HUES6 (cell line): Measurements from ENCODE around the gene TOE1.
"Not testable (repeated sequence)": the region's sequence is repeated elsewhere in the genome, so short reads cannot be mapped to it uniquely, and the experiment has no call there.

Experiments
- H3K27ac ChIP-seq: 2 replicates; pipeline ENCODE4 v1.7.0; 2013; ENCODE audit warnings: low read depth, mild to moderate bottlenecking, low read length, inconsistent platforms
- H3K27me3 ChIP-seq: 2 replicates; pipeline ENCODE4 v1.6.1; 2013; ENCODE audit warnings: low read length; ENCODE audit not compliant: control insufficient read depth, insufficient read depth
- H3K36me3 ChIP-seq: 2 replicates; pipeline ENCODE4 v1.6.1; 2013; ENCODE audit warnings: low read length; ENCODE audit not compliant: control insufficient read depth, insufficient read depth
- H3K4me1 ChIP-seq: 2 replicates; pipeline ENCODE4 v1.6.1; 2013; ENCODE audit warnings: low read length; ENCODE audit not compliant: control insufficient read depth, insufficient read depth
- H3K4me3 ChIP-seq: 2 replicates; pipeline ENCODE4 v1.5.1; 2013; ENCODE audit warnings: low read depth, low read length
- H3K9ac ChIP-seq: one replicate; pipeline ENCODE4 v1.6.1; 2013; ENCODE audit warnings: mild to moderate bottlenecking, low read length
- H3K9me3 ChIP-seq: 2 replicates; pipeline ENCODE4 v1.6.1; 2013; ENCODE audit warnings: low read depth, low read length; ENCODE audit not compliant: control insufficient read depth, insufficient read depth

The TOE1 gene

DNA sequence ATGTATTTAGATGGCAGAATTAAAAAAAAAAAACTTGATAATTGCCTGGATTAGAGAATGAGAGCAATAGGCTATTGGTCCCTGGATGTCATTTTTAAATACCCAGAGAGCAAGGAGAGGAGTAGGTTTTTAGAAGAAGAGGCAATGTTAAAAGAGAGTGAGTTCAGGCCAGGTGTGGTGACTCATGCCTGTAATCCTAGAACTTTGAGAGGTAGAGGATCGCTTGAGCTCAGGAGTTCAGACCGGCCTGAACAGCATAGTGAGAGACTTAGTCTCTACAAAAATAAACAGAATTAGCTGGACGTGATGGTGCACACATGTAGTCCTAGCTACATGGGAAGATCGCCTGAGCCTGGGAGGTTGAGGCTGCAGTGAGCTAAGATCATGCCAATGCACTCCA lies 16.2 kb downstream of the TOE1 start:
- no peak overlapping the region for H3K27ac ChIP-seq
- peaks cover 16% of the 10 kb centered on the region for H3K4me1 ChIP-seq
- no peaks in the 10 kb centered on the region for H3K9me3 ChIP-seq
- H3K27me3 ChIP-seq, result no peaks in the 10 kb centered on the region
- H3K4me3 ChIP-seq, result no peak overlapping the region
- no peaks in the 10 kb centered on the region for H3K36me3 ChIP-seq
- no peak overlapping the region for H3K9ac ChIP-seq

DNA sequence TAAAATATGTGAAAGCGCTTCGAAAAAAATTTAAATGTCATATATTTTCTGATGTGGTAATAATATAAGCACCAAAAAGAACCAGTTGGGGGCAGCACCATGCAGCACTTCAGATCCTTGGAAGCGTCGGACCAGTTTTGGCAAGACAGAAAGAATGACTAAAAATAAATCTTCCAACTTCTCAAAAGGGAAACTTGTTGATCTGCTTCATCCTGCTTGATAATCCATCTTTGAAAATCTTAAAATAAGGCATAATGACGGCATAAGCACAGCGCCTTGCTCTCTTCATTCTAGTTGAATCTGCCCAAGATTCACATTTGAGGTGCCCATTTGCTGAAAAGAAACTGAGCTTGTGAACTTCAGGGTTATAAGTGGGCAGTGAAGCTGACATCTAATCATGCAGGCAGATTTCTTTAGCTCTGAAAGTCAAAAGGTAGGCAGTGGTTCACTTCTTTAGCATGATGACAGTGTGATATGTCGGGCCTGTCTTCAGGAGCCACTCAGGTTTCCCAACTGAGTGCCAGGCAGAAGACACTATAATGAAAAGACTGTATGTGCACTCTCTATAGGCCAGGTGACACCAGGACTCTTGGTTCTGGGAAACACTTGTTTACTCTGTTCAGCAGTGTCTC lies 20.0 kb downstream of the TOE1 start:
- Histone ChIP-seq H3K4me3 (0 out of 2 replicates have a peak overlapping the region, but pooled peaks have one; percentile 15), H3K27ac (0 out of 2 replicates have a peak overlapping the region, but pooled peaks have one; percentile 27), H3K27me3 (no peaks in the 10 kb centered on the region), H3K4me1 (peaks cover 21% of the 10 kb centered on the region), H3K36me3 (no peaks in the 10 kb centered on the region), H3K9ac (peak overlapping the region; percentile 29), H3K9me3 (no peaks in the 10 kb centered on the region)

DNA sequence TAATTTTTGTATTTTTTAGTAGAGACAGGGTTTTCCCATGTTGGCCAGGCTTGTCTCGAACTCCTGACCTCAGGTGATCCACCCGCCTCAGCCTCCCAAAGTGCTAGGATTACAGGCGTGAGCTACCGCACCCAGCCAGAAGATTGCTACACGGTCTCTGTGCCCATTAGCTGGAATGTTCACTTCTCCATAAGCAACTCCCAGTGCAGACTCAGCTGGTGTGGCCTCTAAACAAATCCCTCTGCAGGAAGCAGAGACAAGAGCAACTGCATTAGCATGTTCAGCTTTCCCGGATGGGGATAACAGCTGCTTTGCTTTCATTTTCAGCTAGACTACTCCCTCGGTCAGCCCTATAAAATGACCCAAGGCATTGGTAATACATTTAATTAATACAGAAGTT lies 21.0 kb downstream of the TOE1 start:
- not testable (repeated sequence) for H3K9me3 ChIP-seq, H3K9ac ChIP-seq
- 0 out of 2 replicates have a peak overlapping the region, but pooled peaks have one; percentile 27 for H3K27ac ChIP-seq

DNA sequence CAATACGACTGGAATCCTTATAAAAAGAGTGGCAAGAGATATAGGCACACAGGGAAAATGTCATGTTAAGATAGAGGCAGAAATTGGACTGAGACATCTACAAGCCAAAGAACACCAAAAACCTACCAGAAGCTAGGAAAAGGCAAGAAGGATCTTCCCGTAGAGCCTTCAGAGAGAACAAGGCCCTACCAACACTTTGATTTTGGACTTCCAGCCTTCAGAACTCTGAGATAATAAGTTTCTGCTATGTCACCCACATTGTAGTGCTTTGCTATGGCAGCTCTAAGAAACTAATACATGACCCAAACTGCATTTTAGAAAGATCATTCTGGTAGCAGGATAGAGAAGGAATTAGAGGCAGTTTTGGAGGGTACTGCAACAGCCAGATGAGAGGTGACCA lies 24.3 kb downstream of the TOE1 start:
- Histone ChIP-seq H3K4me3 (no peak overlapping the region), H3K36me3 (no peaks in the 10 kb centered on the region), H3K9me3 (no peaks in the 10 kb centered on the region), H3K4me1 (peaks cover 15% of the 10 kb centered on the region), H3K27ac (no peak overlapping the region), H3K27me3 (no peaks in the 10 kb centered on the region), H3K9ac (no peak overlapping the region)

More for the DNA sequence above, 21.0 kb downstream of the TOE1 start:
- H3K4me1 ChIP-seq, result peaks cover 21% of the 10 kb centered on the region
- not testable (repeated sequence) for H3K4me3 ChIP-seq, H3K27me3 ChIP-seq, H3K36me3 ChIP-seq

DNA sequence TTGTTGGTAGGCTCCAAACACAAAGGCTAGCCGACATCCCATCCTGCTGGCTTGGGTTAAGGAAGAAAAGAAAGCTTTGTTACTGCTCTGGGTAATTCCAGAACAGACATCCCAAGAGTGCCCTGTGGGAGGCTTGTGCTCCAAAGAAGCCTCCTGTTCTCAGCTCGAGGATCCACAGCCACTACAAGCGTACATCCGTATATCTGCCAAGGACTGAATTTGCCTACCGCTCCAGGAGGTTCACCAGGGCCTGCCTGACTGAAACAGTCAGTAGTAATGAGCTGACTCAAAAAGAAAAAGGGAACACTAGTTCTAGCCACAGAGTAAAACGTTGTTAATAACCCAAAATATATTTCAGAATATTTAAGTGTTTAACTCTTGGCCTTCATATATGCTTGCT lies 25.1 kb downstream of the TOE1 start:
- no peak overlapping the region for H3K4me3 ChIP-seq
- H3K27ac ChIP-seq, result no peak overlapping the region
- no peaks in the 10 kb centered on the region for H3K9me3 ChIP-seq
- H3K27me3 ChIP-seq, result no peaks in the 10 kb centered on the region
- H3K4me1 ChIP-seq, result peaks cover 12% of the 10 kb centered on the region
- H3K36me3 ChIP-seq, result no peaks in the 10 kb centered on the region
- no peak overlapping the region for H3K9ac ChIP-seq

DNA sequence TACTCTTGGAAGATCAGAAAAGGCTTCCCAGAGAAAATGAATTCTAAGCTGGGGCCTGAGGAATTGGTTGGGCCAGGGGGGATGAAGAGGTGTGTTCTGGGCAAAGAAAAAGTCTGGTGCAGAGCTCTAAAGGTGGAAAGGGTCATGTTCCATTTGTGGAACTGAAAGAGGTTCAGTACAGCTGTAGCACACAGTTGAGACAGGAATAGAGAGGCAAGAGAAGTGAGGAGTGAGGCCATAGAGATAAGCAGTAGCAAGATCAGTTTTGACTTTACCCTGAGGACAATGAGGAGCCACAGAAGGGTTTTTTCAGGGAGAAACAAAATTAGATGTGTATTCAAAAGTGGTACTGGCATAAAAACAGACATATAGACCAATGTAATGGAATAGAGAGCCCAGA lies 30.6 kb downstream of the TOE1 start:
- Histone ChIP-seq H3K9ac (no peak overlapping the region), H3K27ac (no peak overlapping the region), H3K9me3 (no peaks in the 10 kb centered on the region), H3K4me1 (no peaks in the 10 kb centered on the region), H3K27me3 (no peaks in the 10 kb centered on the region), H3K36me3 (no peaks in the 10 kb centered on the region), H3K4me3 (no peak overlapping the region)

DNA sequence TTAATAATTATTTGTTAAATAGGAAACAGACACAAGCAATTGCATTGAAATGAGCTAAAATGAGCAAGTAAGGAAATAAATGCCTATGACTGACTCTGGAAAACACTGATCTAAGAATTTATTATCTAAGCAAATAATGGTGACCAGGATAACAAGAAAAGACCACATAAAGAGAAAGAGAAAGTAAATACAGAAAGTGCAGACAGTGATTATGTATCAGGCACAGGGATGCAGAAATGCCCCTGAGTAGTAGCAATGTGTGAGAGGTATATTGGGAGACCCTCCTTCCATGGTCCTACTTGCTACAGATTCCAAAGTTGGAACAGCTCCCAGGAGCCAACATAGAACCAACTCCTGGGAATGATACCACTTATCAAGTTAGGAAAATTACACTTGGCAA lies 33.6 kb downstream of the TOE1 start:
- H3K27ac ChIP-seq, result no peak overlapping the region
- H3K4me3 ChIP-seq, result no peak overlapping the region
- no peaks in the 10 kb centered on the region; the same call in 1 of the 2 replicates for H3K36me3 ChIP-seq
- H3K9me3 ChIP-seq, result no peaks in the 10 kb centered on the region
- H3K4me1 ChIP-seq, result no peaks in the 10 kb centered on the region
- no peaks in the 10 kb centered on the region for H3K27me3 ChIP-seq
- no peak overlapping the region for H3K9ac ChIP-seq

DNA sequence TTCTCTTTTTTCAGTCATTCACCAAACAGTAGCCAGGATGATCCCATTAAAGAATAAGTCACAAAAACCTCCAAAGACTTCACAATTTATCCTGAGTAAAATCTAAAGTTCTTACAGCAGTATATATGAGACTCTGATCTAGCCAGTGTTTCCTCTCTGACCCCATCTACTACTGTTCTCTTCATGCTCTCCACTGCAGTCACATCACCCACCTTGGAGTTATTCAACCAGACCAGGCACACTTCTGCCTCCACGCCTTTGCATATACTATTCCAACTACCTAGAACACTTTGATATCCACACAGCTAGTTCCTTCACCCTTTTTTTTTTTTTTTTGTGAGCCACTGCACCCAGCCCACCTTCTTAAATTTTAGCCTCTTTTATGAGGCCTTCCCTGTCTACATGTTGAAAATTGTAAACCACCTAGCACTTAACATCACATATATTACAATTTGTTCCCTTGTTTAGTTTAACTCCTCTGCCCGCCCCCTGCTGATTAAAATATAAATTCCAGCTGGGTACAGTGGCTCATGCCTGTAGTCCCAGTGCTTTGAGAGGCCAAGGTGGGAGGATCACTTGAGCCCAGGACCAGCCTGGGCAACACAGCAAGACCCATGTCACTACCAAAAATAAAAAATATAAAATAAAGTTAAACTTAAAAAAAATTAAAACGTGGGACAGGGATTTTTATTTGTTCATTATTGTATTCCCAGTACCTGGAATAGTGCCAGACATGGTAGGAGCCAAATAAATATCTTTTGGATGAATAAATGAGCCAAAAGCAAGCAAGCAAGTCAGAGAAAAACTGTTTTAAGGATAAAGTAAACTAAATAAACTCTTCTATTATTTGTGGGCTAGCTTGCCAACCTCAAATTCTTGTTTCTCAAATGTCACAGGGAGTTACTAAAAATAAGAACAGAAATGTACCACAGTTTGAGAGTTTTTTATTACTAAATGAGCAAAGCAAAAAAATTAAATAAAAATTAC lies 35.4 kb downstream of the TOE1 start:
- H3K9me3 ChIP-seq, result no peaks in the 10 kb centered on the region
- no peaks in the 10 kb centered on the region; the same call in 1 of the 2 replicates for H3K36me3 ChIP-seq
- H3K27me3 ChIP-seq, result no peaks in the 10 kb centered on the region
- H3K4me3 ChIP-seq, result no peak overlapping the region
- H3K9ac ChIP-seq, result no peak overlapping the region
- no peaks in the 10 kb centered on the region for H3K4me1 ChIP-seq
- H3K27ac ChIP-seq, result no peak overlapping the region

DNA sequence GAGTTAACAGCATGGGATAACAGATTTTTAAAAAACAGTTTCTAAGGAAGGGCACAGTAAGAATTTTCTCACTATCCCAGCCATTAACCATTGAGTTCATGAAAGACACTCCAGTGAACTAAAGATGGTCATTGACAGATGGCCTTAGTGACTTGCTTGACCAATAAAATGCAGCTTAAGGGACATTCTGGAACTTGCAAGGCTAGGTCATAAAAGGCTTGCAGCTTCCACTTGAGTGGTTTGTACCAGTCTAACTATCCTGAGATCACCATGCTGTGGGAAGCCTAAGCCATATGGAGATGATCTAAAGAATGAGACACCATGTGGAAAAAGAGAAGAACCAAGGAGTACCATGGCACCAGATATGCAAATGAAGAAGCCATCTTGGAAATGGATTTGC lies 38.2 kb downstream of the TOE1 start:
- H3K27me3 ChIP-seq, result no peaks in the 10 kb centered on the region
- H3K36me3 ChIP-seq, result no peaks in the 10 kb centered on the region; the same call in 1 of the 2 replicates
- no peaks in the 10 kb centered on the region for H3K4me1 ChIP-seq
- no peak overlapping the region for H3K27ac ChIP-seq
- no peak overlapping the region for H3K4me3 ChIP-seq
- no peak overlapping the region for H3K9ac ChIP-seq
- no peaks in the 10 kb centered on the region for H3K9me3 ChIP-seq

DNA sequence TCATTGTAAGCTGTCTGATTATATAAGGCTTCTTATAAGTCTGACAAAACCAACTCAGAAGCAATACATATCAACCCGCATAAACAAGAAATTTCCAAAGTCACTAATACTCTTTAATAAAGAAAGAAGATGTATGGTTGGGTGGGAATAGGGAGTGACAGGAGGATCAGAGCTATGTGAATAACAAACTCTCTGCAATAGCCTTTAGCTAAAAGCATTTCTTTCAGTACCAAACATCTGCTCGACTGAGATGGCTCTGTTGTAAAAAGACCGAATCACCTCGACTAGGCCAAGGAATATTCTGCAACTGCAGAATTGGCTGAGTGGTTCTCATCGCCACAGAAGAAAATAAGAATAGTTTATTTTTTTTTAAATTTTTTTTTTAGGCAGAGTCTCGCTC lies 39.6 kb downstream of the TOE1 start:
- H3K4me1 ChIP-seq, result no peaks in the 10 kb centered on the region
- H3K36me3 ChIP-seq, result no peaks in the 10 kb centered on the region; the same call in 1 of the 2 replicates
- no peak overlapping the region for H3K4me3 ChIP-seq

DNA sequence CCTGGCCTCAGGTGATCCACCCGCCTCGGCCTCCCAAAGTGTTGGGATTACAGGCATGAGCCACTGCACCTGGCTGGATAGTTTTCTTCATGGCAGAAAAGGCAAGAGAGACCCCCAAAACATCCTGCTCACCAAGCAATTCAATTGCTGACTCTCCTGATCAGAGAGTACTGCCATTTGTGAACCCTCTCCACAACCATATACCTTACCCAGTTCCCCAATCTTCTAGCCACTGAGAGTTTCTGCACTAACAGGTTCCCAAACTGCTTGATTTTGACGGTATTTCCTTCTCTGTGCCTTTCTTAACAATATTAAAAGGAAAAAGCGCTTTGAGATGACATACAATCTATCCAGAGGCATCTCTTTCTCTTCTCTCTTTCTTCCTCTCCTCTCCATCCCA lies 40.2 kb downstream of the TOE1 start:
- H3K9ac ChIP-seq, result no peak overlapping the region
- H3K27ac ChIP-seq, result no peak overlapping the region
- no peaks in the 10 kb centered on the region; the same call in 1 of the 2 replicates for H3K36me3 ChIP-seq
- no peaks in the 10 kb centered on the region for H3K9me3 ChIP-seq
- H3K4me1 ChIP-seq, result no peaks in the 10 kb centered on the region
- H3K27me3 ChIP-seq, result no peaks in the 10 kb centered on the region
- H3K4me3 ChIP-seq, result no peak overlapping the region

More for the DNA sequence above, 39.6 kb downstream of the TOE1 start:
- no peaks in the 10 kb centered on the region for H3K9me3 ChIP-seq
- H3K27me3 ChIP-seq, result no peaks in the 10 kb centered on the region
- H3K9ac ChIP-seq, result no peak overlapping the region
- H3K27ac ChIP-seq, result no peak overlapping the region
